Inflammatory macrophage (primary cell): ENCODE results near the gene ELOVL7.

ENCODE experiments used
- DNase-seq, 2 donors: peaks; one replicate each; pipeline ENCODE4 v3.0.0-alpha.2; 2020 to 2022

The ELOVL7 gene

GRCh38 chr5:60710362-60710761, 133.7 kb downstream of the ELOVL7 start:
- DNase-seq, result no peak

DNA sequence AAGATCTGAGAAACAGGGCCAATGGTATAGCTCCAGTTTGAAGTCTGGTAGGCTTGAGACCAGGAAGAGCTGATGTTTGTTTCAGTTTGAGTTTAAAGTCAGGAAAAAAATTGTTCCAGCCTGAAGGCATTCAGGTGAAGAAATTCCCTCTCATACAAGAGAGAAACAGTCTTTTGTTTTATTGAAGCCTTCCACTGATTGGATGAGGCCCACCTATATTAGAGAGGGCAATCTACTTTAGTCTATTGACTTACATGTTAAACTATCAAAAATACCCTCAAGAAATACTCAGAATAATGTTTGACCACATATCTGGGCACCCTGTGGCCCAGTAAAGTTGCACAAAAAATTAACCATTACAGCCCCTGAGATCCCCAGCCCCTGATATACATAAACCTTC, 138.9 kb downstream of the ELOVL7 start:
- DNase-seq, result no peak

- DNase-seq, result no peak
Measured at GRCh38 chr5:60703944-60704343, 140.1 kb downstream of the ELOVL7 start.
